OCI-LY3 (cell line): ENCODE results near the gene CXCL10.

Experiments
- CTCF ChIP-seq: fragments of 200-600, 300-600 bp; sonication (generic); IDR thresholded peaks from 2 replicates; pipeline ENCODE4 v1.5.1; 2014; ENCODE audit warnings: antibody characterized with exemption, low read length, low read depth
- EZH2phosphoT487 ChIP-seq: fragments of 200-600 bp; shearing (Covaris generic); IDR thresholded peaks from 2 replicates; pipeline ENCODE4 v1.6.1; 2018; ENCODE audit warnings: antibody characterized with exemption, mixed run types, low read depth

GRCh38 chr4:75976177-75976576 lies 47.1 kb downstream of the CXCL10 start:
- no peak for TF ChIP-seq CTCF
- TF ChIP-seq EZH2phosphoT487 = no peak
